Loucy (cell line): ENCODE results near the gene RRP8.

Source experiments
- CTCF ChIP-seq: fragments of 200-600 bp; sonication (generic); conservative IDR thresholded peaks from 2 replicates; pipeline ENCODE4 v1.5.1; 2014; ENCODE audit warnings: mild to moderate bottlenecking, antibody characterized with exemption, low read length
- EZH2phosphoT487 ChIP-seq: fragments of 200-600 bp; IDR thresholded peaks from 2 replicates; pipeline ENCODE4 v1.6.1; 2018; ENCODE audit warnings: antibody characterized with exemption, mild to moderate bottlenecking, moderate library complexity, borderline replicate concordance

- TF ChIP-seq CTCF (no peak), EZH2phosphoT487 (no peak)
These were observed 23.8 kb upstream of the RRP8 start for GRCh38 chr11:6626971-6627761.
